HEK293 (cell line): ENCODE results near the gene ZNF611.
"Not testable (repeated sequence)": the region's sequence is repeated elsewhere in the genome, so short reads cannot be mapped to it uniquely, and the experiment has no call there.

Experiments used
- CTCF ChIP-seq: fragments of 450-650 bp; formaldehyde crosslinking; IDR thresholded peaks from 2 replicates; pipeline ENCODE4 v1.5.1; 2016; ENCODE audit warnings: missing biosample characterization, missing genetic modification characterization
- KLF16 ChIP-seq: fragments of 450-650 bp; formaldehyde crosslinking; IDR thresholded peaks from 2 replicates; pipeline ENCODE4 v1.5.1; 2017; ENCODE audit warnings: missing biosample characterization, missing genetic modification characterization
- YY1 ChIP-seq: fragments of 450-650 bp; formaldehyde crosslinking; IDR thresholded peaks from 2 replicates; pipeline ENCODE4 v1.5.1; 2018; ENCODE audit warnings: missing biosample characterization, missing genetic modification characterization
- ZNF121 ChIP-seq: fragments of 450-650 bp; formaldehyde crosslinking; IDR thresholded peaks from 2 replicates; pipeline ENCODE4 v1.5.1; 2016; ENCODE audit warnings: missing biosample characterization, missing genetic modification characterization
- ZNF341 ChIP-seq: fragments of 450-650 bp; formaldehyde crosslinking; IDR thresholded peaks from 2 replicates; pipeline ENCODE4; 2016; ENCODE audit warnings: low read depth, missing biosample characterization, missing genetic modification characterization
- ZNF548 ChIP-seq: fragments of 450-650 bp; formaldehyde crosslinking; IDR thresholded peaks from 2 replicates; pipeline ENCODE4 v1.5.1; 2016; ENCODE audit warnings: missing biosample characterization, missing genetic modification characterization

- TF ChIP-seq CTCF (tag by site-specific recombination); ZNF341 (tag by site-specific recombination); YY1; KLF16; ZNF121 (tag by site-specific recombination); ZNF548 (tag by site-specific recombination): not testable (repeated sequence)
Observed at GRCh38 chr19:52675239-52675638, 59.6 kb downstream of the ZNF611 start.
